ENCODE results near the gene TNFAIP8L2. TPM values are rescaled to one million over a fixed set of nuclear protein-coding genes. Genes with fewer than 3 reads are reported as not detected.
A peak's percentile ranks its signal among the peaks of the same experiment; 100 is the strongest.

Gene TNFAIP8L2
- total RNA-seq, 3 donors from 2014 or later, result 1.3 to 2.8 (median 2.5) TPM

DNA sequence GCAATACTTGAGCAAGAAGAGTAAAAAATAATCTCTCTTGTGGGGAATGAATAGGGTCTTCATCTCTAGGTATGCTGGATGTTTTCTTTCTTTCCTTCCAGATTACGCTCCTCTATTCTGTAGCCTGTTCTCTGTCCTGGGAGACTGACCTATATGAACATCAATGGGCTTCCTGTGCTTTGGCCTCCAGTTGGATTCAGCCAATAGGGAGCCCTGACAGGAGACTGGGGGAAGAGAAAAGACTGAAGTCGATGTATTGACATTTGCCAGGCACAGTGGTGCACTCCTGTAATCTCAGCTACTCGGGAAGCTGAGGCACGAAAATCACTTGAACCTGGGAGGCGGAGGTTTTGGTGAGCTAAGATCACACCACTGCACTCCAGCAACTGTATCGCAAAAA is 27.6 kb upstream of the TNFAIP8L2 start:
- Histone ChIP-seq H3K9me3 (no peaks in the 10 kb centered on the region), H3K4me1 (ENCODE audit: low read depth) (no peaks in the 10 kb centered on the region), H3K4me3 (no peak overlapping the region), H3K36me3 (ENCODE audit: low read depth) (no peaks in the 10 kb centered on the region)
- ATAC-seq (no peak), DNase-seq (no peak)
- TF ChIP-seq, protein P1, sequence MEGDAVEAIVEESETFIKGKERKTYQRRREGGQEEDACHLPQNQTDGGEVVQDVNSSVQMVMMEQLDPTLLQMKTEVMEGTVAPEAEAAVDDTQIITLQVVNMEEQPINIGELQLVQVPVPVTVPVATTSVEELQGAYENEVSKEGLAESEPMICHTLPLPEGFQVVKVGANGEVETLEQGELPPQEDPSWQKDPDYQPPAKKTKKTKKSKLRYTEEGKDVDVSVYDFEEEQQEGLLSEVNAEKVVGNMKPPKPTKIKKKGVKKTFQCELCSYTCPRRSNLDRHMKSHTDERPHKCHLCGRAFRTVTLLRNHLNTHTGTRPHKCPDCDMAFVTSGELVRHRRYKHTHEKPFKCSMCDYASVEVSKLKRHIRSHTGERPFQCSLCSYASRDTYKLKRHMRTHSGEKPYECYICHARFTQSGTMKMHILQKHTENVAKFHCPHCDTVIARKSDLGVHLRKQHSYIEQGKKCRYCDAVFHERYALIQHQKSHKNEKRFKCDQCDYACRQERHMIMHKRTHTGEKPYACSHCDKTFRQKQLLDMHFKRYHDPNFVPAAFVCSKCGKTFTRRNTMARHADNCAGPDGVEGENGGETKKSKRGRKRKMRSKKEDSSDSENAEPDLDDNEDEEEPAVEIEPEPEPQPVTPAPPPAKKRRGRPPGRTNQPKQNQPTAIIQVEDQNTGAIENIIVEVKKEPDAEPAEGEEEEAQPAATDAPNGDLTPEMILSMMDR (IDR thresholded peaks at IDR 0.05), result no peak
- intact Hi-C loops (cut with DNase I, micrococcal nuclease), result no loop called here

- TF ChIP-seq, protein P1 (IDR thresholded peaks at IDR 0.05), result no peak
- intact Hi-C loops (cut with DNase I, micrococcal nuclease), result no loop called here
- H3K4me1 ChIP-seq (ENCODE audit: low read depth), result no peaks in the 10 kb centered on the region
- ATAC-seq (peak; percentile 93), DNase-seq (peak; percentile 85 to 87 (median 86))
- no peaks in the 10 kb centered on the region for H3K9me3 ChIP-seq
- H3K36me3 ChIP-seq (ENCODE audit: low read depth), result no peaks in the 10 kb centered on the region
- no peak overlapping the region for H3K4me3 ChIP-seq
Measured at GRCh38 chr1:151130987-151131586, 25.4 kb upstream of the TNFAIP8L2 start.

- Histone ChIP-seq H3K4me1 (ENCODE audit: low read depth) (no peaks in the 10 kb centered on the region), H3K9me3 (no peaks in the 10 kb centered on the region), H3K36me3 (ENCODE audit: low read depth) (no peaks in the 10 kb centered on the region), H3K4me3 (no peak overlapping the region)
- TF ChIP-seq, protein P1 (IDR thresholded peaks at IDR 0.05), result no peak
- ATAC-seq (peak; percentile 73), DNase-seq (peak in 1 of 3 donors; percentile 60)
- intact Hi-C loops (cut with DNase I, micrococcal nuclease), result no loop called here
Measured at GRCh38 chr1:151131701-151132334, 24.6 kb upstream of the TNFAIP8L2 start.

DNA sequence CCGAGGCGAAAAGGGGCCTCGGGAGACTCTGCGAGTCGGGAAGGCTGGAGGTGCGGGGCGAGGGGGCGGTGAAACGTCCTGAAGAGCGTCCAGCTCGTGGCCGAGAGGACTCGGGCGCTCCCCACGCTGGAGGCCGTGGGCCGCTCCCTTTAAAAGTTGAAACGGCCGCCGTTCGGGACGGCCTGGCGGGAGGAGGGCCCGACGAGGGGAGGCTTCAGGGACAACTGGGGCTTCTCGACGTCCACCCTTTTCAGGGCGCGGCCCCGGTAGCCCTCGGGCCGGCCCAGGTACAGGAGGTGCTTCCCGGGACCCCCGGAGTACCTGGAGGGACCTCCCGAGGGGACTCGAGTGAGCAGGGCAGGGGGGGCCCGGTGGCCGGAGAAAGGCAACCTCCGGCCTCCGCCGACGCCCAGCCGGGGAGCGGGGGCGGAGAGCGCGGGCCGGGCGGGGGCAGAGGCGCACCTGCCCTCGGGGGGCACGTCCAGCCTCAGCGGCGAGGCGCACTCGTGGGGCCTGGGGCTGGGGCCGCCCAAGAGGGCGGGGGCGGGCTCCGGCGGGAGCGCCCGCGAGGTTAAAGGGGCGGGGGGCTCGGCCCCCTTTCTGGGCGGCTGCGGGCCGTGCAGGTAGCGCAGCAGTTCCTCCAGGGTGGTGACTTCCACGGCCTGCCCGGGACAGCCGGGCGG is 24.0 kb upstream of the TNFAIP8L2 start:
- H3K36me3 ChIP-seq (ENCODE audit: low read depth), result no peaks in the 10 kb centered on the region
- ATAC-seq (peak; percentile 17), DNase-seq (no peak)
- intact Hi-C loops (cut with DNase I, micrococcal nuclease), result no loop called here
- H3K9me3 ChIP-seq, result no peaks in the 10 kb centered on the region
- H3K4me1 ChIP-seq (ENCODE audit: low read depth), result no peaks in the 10 kb centered on the region
- TF ChIP-seq, protein P1 (IDR thresholded peaks at IDR 0.05), result no peak
- H3K4me3 ChIP-seq, result no peak overlapping the region

GRCh38 chr1:151133018-151133806 is 23.2 kb upstream of the TNFAIP8L2 start:
- no peak for ATAC-seq
- DNase-seq, result no peak
- Histone ChIP-seq H3K9me3 (no peaks in the 10 kb centered on the region), H3K4me3 (no peak overlapping the region), H3K36me3 (ENCODE audit: low read depth) (no peaks in the 10 kb centered on the region), H3K4me1 (ENCODE audit: low read depth) (no peaks in the 10 kb centered on the region)
- intact Hi-C loops (cut with DNase I, micrococcal nuclease), result no loop called here
- TF ChIP-seq, protein P1 (IDR thresholded peaks at IDR 0.05), result no peak

Data from mucosa of descending colon (tissue), 3 donors.